Testis (tissue), 3 donors: ENCODE measurements around the gene PDK1. TPM values are rescaled to one million over a fixed set of nuclear protein-coding genes. Genes with fewer than 3 reads are reported as not detected.

Experiments used
- DNase-seq: peaks from one replicate; pipeline ENCODE4 v3.0.0-alpha.2; 2019
- H3K27ac ChIP-seq, 2 donors: fragments of 200-600 bp; sonication (generic); one replicate each; pipeline ENCODE4 v1.5.1; 2019
- H3K27me3 ChIP-seq: fragments of 200-600 bp; sonication (generic); one replicate; pipeline ENCODE4 v1.5.1; 2019
- H3K36me3 ChIP-seq: fragments of 200-600 bp; sonication (generic); one replicate; pipeline ENCODE4 v1.5.1; 2017; ENCODE audit warnings: low read depth; ENCODE audit errors: missing control alignments
- H3K4me1 ChIP-seq: fragments of 200-600 bp; sonication (generic); one replicate; pipeline ENCODE4 v1.5.1; 2019
- H3K4me3 ChIP-seq, 2 donors: fragments of 200-600 bp; sonication (generic); one replicate each; pipeline ENCODE4 v1.5.1; 2017 to 2019
- H3K9me3 ChIP-seq: fragments of 200-600 bp; sonication (generic); one replicate; pipeline ENCODE4 v1.5.1; 2017
- POLR2A ChIP-seq: fragments of 450-650 bp; IDR thresholded peaks from one replicate; pipeline ENCODE4 v1.6.1; 2017; ENCODE audit warnings: antibody characterized with exemption, mild to moderate bottlenecking, moderate library complexity
- WGBS, 2 donors: methylation state at CpG; one replicate each; pipeline ENCODE4 v1.1.5; 2018; 5-methylcytosine and 5-hydroxymethylcytosine counted together
- intact Hi-C: fragments of 100-400 bp; cut with DNase I; formaldehyde crosslinking; loops from one replicate; pipeline ENCODE4 v1.15.1; 2023; ENCODE audit warnings: low total_unique reads
- polyA plus RNA-seq: library from polyadenylated mRNA; stranded (reverse); fragments of 350-450 nt; fragmentation: Illumina TruSeq; extraction: RNeasy Lipid Tissue Mini Kit (QIAGEN cat#74804); gene quantifications from one replicate; pipeline ENCODE4 v1.2.3, GENCODE V29; 2014; ENCODE audit warnings: low read depth, low replicate concordance; ENCODE audit not compliant: insufficient read depth
- total RNA-seq, 2 donors: library from RNA; depleted of rRNA; stranded (reverse); fragments of >200 nt; gene quantifications; one replicate each; pipeline ENCODE4 v1.2.3, GENCODE V29; 2016
- TF ChIP-seq, protein P1 (sequence below), 3 experiments: fragments of 450-650 bp in 2 of 3; fragments of 200-600 bp in 1 of 3; sonication (generic) in 1 of 3; IDR thresholded peaks; one replicate each; pipeline ENCODE4 v1.5.1; 2016 to 2019; ENCODE audit warnings: antibody characterized with exemption in 3 of 3, mild to moderate bottlenecking in 2 of 3, moderate library complexity in 1 of 3

PDK1 gene
- total and polyA plus RNA-seq, 3 donors from 2014 or later: 13.4 to 28.7 (median 18.7) TPM

- Histone ChIP-seq H3K27ac (no peak overlapping the region), H3K4me3 (no peak overlapping the region), H3K36me3 (no peaks in the 10 kb centered on the region), H3K27me3 (no peaks in the 10 kb centered on the region), H3K4me1 (no peaks in the 10 kb centered on the region), H3K9me3 (no peaks in the 10 kb centered on the region)
- intact Hi-C loops: no loop called here
- TF ChIP-seq, protein P1, sequence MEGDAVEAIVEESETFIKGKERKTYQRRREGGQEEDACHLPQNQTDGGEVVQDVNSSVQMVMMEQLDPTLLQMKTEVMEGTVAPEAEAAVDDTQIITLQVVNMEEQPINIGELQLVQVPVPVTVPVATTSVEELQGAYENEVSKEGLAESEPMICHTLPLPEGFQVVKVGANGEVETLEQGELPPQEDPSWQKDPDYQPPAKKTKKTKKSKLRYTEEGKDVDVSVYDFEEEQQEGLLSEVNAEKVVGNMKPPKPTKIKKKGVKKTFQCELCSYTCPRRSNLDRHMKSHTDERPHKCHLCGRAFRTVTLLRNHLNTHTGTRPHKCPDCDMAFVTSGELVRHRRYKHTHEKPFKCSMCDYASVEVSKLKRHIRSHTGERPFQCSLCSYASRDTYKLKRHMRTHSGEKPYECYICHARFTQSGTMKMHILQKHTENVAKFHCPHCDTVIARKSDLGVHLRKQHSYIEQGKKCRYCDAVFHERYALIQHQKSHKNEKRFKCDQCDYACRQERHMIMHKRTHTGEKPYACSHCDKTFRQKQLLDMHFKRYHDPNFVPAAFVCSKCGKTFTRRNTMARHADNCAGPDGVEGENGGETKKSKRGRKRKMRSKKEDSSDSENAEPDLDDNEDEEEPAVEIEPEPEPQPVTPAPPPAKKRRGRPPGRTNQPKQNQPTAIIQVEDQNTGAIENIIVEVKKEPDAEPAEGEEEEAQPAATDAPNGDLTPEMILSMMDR (IDR thresholded peaks at IDR 0.05): no peak
- no peak for TF ChIP-seq POLR2A
- no peak for DNase-seq
- WGBS, 2 donors: 89 to 96% methylated on average over 2 of the region's 2 CpGs
Measured at GRCh38 chr2:172624996-172625395, 69.1 kb downstream of the PDK1 start.

GRCh38 chr2:172627181-172627580 lies 71.3 kb downstream of the PDK1 start:
- H3K36me3 ChIP-seq: no peaks in the 10 kb centered on the region
- no peak overlapping the region for H3K27ac ChIP-seq
- no peaks in the 10 kb centered on the region for H3K27me3 ChIP-seq
- H3K4me1 ChIP-seq: no peaks in the 10 kb centered on the region
- DNase-seq: no peak
- intact Hi-C loops: no loop called here
- H3K4me3 ChIP-seq: no peak overlapping the region
- TF ChIP-seq POLR2A: no peak
- TF ChIP-seq, protein P1 (IDR thresholded peaks at IDR 0.05): no peak
- 85% methylated on average over 1 of the region's 1 CpG for WGBS, 2 donors
- H3K9me3 ChIP-seq: no peaks in the 10 kb centered on the region

DNA sequence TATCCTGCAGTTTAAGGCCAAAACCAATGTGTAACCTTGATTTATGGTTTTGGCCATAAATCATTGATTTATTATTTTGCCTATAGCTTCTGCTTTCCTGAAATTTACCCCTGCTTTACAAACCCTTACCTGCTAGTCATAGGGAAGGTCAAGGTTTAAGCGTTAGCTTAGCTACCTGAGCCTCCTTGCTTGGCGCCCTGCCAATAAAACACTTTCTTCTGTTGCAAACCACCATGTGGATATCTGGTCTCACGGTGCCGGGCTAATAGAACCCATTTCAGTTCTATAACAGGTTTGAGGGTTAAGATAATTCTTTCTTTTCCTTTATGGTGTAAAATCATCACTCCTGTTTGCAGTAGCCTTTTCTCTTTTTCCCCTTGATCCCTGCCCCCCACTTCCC lies 72.2 kb downstream of the PDK1 start:
- Histone ChIP-seq H3K4me1 (no peaks in the 10 kb centered on the region), H3K27me3 (no peaks in the 10 kb centered on the region), H3K4me3 (no peak overlapping the region), H3K9me3 (no peaks in the 10 kb centered on the region), H3K27ac (no peak overlapping the region), H3K36me3 (no peaks in the 10 kb centered on the region)
- 70 to 94% methylated on average over 4 of the region's 4 CpGs for WGBS, 2 donors
- TF ChIP-seq, protein P1 (IDR thresholded peaks at IDR 0.05): no peak
- TF ChIP-seq POLR2A: no peak
- intact Hi-C loops: no loop called here
- DNase-seq: no peak

DNA sequence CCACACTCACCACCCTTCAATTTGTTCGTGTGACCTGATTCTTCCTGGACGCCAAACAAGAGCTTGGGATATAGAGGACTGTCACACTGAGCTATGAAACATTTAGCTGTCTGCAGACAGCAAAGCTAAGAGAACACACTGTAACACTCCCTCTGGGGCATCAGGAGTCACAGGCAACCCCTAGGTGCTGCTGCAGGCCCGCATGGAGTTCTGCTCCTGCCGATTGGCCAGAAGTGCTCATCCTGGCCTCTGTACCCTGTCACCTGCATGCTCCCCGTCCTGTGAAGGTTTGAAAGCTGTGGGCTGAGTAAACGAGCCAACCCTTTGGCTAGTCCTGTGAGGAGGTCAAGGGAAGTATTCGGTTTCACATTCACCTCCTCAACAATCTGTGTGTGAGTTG lies 73.7 kb downstream of the PDK1 start:
- H3K9me3 ChIP-seq: no peaks in the 10 kb centered on the region
- WGBS, 2 donors: 87 to 88% methylated on average over 7 of the region's 7 CpGs
- DNase-seq: no peak
- H3K4me3 ChIP-seq: no peak overlapping the region
- TF ChIP-seq POLR2A: no peak
- TF ChIP-seq, protein P1 (IDR thresholded peaks at IDR 0.05): no peak
- no peaks in the 10 kb centered on the region for H3K27me3 ChIP-seq
- intact Hi-C loops: no loop called here
- no peak overlapping the region for H3K27ac ChIP-seq
- no peaks in the 10 kb centered on the region for H3K36me3 ChIP-seq
- no peaks in the 10 kb centered on the region for H3K4me1 ChIP-seq

DNA sequence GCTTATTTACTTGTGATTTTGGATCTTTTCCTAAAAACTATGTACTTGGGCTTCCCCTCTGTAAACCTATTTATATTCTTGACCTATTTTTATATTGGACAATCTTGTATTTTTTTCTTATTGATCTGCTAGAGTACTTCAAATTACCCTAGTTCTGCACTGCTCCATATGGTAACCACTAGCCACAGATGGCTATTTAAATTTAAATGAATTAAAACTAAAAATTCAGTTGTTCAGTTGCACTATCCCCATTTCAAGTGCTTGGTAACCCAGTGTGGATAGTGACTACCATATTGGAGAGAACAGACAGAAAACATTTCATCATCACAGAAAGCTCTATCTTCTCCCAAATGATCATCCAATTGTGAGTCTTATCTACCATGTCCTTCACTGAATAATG lies 74.3 kb downstream of the PDK1 start:
- no peak for DNase-seq
- H3K36me3 ChIP-seq: no peaks in the 10 kb centered on the region
- H3K9me3 ChIP-seq: no peaks in the 10 kb centered on the region
- H3K4me3 ChIP-seq: no peak overlapping the region
- intact Hi-C loops: no loop called here
- no peak for TF ChIP-seq POLR2A
- TF ChIP-seq, protein P1 (IDR thresholded peaks at IDR 0.05): no peak
- no peaks in the 10 kb centered on the region for H3K4me1 ChIP-seq
- H3K27me3 ChIP-seq: no peaks in the 10 kb centered on the region
- H3K27ac ChIP-seq: no peak overlapping the region
